GM19395 (cell line): ENCODE measurements around the gene JAGN1.
"Not testable (repeated sequence)": the region's sequence is repeated elsewhere in the genome, so short reads cannot be mapped to it uniquely, and the experiment has no call there.

Experiments used
- ATAC-seq: cut with Tn5 transposase; IDR thresholded peaks from one replicate; pipeline ENCODE4 v1.9.1; 2021; ENCODE audit warnings: mild to moderate bottlenecking, moderate library complexity; ENCODE audit not compliant: unreplicated experiment

Gene JAGN1

DNA sequence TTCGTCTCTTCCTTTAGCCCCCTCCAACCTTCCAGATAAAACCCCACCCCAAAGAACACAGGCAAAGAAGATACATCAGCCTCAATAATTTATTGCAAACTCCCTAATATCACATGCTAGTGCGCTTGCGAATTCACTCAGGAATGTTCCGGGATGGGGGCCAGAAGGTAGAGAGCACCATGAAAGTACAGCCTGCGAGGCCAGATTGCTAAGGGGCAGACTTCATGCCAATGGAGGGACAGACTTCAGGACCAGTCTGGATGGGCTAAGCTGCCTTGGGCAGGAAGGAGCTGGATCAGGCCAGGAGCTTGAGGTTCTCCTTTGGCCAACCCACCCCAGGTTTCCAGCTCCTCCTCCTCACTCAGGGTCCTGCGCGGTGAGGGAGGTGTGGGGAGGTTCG lies 23.8 kb upstream of the JAGN1 start:
- ATAC-seq, result no peak

DNA sequence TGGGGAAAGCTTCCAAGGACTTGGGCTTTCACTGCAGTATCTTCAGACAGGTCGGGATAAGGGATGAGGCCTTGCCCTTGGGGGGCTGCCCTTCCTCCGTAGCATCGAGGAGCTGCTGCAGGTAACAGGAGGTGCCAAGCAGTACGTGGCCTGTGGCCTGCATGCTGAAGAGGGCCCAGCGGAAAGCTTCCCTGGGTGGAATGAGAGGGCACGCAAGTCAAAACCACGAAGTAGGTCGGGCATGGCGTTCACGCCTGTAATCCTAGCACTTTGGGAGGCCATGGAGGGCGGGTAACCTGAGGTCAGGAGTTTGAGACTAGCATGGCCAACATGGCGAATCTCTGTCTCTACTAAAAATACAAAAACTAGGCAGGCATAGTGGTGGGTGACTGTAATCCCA lies 23.3 kb upstream of the JAGN1 start:
- ATAC-seq, result no peak

DNA sequence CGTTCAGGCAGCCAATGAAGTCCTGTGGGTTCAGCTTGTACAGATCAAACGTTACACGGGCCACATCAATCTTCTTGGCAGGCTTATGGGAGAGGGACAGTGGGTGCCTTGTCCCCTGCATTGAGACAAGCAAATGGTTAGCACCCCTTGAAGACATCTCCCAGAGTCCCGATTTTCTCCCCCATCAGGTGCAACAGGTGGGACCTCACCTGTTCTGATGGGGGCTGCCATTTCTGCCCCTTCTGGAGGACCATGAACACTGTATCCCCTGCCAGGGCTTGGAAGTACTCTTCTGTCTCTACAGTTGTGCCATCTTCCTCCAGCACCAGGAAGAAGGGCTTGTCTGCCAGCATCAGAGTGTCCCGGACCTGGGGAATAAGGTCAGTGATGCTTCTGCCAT lies 20.5 kb upstream of the JAGN1 start:
- no peak for ATAC-seq

DNA sequence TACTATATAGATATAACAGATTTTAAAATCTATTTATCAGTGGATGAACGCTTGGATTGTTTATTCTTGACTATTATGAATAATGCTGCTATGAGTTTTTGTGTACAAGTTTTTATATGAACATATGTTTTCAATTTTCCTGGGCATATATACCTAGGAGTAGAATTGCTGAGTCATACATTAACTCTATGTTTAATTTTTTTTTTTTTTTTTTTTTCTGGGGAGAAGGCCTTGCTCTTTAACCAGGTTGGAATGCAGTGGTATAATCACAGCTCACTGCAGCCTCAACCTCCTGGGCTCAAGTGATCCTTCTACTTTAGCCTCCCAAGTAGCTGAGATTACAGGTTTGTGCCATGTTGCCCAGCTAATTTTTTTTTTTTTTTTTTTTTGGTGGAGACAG lies 19.4 kb upstream of the JAGN1 start:
- ATAC-seq, result no peak

DNA sequence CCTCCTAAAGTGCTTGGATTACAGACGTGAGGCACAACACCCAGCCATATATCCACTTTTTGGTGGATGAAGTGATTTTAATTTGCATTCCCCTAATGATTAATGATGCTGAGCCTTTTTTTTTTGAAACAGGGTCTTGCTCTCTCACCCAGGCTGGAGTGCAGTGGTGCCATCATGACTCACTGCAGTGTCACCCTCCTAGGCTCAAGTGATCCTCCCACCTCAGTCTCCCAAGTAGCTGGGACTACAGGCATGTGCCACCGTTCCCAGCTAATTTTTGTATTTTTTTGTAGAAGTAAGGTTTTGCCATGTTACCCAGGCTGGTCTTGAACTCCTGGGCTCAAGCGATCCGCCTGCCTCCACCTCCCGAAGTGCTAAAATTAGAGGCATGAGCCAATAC lies 18.3 kb upstream of the JAGN1 start:
- ATAC-seq, result not testable (repeated sequence)

DNA sequence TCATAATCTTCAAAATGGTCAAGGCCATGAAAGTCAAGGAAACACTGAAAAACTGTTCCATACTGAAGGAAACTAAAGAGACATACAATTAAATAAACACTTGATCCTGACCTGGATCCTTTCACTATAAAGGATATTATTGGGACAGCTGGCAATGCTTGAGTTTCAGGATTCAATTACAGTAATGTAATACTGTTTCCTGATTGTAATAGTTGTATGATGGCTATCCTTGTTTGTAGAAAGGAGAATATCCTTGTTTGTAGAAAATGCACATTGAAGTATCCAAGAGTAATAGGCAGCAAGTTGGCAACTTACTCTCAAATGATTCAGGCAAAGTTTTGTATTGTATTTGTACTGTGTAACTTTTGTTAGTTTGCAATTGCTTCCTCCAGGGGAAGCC lies 15.0 kb upstream of the JAGN1 start:
- no peak for ATAC-seq

DNA sequence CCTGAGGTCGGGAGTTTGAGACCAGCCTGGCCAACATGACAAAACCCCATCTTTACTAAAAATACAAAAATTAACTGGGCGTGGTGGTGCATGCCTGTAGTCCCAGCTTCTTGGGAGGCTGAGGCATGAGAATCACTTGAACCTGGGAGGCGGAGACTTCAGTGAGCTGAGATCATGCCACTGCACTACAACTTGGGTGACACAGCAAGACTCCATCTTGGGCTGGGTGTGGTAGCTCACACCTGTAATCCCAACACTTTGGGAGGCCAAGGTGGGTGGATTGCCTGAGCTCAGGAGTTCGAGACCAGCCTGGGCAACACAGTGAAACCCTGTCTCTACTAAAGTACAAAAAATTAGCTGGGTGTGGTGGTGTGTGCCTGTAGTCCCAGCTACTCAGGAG lies 14.2 kb upstream of the JAGN1 start:
- not testable (repeated sequence) for ATAC-seq

DNA sequence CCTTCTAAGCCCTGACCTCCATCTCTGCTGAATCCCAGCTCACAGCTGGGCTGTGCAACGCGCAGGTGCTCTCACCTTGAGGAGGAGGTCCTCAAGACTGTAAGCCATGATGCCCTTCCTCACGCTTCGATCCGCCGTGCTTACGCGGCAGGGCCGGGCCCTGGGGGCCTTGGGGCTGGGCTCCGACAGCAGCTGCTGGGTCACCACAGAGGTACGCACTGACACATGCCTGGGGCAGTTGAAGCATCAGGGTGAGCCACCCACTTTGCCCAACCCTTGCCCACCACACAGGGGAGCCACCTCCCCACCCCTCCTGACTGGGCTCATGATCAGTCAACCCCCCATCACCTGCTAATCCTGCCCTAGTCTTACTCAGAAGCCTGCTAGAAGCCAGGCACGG lies 13.4 kb upstream of the JAGN1 start:
- ATAC-seq, result no peak

DNA sequence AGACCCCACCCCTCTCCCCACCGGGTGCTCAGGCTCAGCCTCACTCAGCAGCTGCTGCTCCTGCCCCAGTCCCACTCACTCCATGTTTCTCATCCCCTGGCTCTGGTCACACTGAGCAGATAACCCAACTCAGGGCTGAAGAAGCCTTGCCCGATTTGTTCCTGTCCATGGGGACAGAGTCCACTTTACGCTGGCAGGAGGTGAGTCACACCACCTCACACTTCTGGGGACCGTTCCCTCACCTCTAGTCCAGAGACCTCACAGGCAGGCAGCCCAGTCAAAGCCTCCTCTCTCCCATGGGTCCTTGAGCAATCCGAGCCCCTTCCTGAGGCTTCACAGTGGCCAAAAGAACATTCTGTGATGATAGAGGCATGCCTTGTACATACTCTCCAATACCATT lies 11.7 kb upstream of the JAGN1 start:
- no peak for ATAC-seq

DNA sequence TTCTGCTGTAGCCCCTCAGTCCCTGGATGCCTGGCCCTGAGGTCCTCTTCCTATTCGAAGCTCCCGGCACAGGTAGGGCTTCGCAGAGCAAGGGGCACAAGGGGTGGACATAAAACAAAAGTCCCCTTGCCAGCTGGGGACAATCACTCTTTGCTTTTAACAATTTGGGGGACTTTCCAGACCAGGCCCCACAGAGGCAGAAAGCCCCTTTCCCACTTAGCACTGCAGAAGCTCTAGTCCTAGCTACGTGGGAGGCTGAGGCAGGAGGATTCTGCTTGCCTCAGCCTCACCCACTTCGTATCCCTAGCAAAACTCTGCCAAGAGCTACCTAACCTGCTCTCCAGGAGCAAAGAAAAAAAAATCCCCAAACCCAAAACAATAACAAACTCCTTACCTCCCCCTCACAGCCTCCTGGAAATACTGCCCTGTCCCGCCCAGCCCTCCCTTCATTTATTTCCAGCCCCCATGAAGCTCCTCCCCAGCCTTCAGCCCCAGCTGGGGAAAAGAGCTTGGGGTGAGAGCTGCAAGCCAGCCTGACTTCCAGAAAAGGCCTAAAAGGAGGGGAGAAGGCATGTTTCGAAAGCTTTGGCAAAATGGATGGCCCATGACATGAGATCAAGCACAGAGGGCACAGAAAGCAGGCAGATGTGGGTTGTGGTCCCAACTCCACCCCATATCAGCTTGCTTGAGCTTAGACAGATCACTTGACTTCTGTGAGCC lies 10.4 kb upstream of the JAGN1 start, which contains the start of gene CIDEC:
TSS of gene CIDEC (minus strand) at position 424 of the 720 bp plus-strand sequence. CDS start 1,767 bp downstream, outside the sequence.
- no peak for ATAC-seq

DNA sequence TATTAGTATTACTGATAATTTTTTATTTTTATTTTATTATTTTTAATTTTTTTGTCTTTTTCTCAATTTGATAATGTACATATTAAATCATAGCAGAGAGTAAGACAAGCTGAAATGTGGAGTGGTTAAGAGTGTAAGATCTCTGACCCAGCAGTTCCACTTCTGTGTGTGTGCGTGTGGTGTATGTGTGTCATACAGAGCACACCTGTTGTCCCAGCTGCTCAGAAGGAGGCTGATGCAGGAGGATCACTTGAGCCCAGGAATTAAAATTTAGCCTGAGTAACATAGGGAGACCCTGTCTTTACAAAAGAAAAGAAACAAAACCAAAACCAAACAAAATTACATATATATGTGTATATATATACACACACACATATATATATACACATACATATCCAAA lies 9.0 kb upstream of the JAGN1 start:
- ATAC-seq, result no peak

DNA sequence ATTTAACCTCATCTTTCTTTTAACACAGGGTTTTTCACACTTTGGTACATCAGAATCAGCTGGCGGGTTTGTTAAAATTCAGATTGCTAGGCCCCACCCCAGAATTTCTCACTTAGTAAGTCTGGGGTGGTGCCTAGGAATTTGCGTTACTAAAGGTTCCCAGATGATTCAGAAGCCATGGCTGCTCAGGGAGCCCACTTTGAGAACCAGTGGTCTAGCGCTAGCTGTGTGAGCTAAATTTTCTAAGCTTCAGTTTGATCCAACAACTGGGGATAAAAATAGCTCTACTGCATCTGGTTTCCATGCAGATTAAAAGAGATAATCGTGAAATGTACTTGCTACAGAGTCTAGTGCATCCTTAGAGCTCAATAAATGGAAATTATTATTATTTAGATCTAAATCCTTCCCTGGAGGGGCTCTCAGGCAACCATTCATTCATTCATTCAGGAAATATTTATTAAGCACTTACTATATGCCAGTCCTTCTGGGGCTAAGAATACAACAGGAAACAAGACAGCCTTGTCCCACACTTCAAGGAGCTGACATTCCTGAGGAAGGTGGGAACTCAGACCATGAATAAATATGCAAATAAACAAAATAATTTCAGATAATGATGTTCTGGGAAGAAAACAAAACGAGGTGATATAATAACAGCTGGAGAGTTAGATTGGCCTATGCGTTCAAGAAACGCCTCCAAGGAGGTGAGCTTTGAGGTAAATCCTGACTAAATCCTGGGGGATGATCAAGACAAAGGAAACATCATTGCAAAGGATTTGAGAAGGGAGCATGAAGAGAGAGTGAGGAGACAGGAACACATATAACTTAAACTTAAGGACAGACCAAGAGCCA lies 6.5 kb upstream of the JAGN1 start:
- no peak for ATAC-seq

DNA sequence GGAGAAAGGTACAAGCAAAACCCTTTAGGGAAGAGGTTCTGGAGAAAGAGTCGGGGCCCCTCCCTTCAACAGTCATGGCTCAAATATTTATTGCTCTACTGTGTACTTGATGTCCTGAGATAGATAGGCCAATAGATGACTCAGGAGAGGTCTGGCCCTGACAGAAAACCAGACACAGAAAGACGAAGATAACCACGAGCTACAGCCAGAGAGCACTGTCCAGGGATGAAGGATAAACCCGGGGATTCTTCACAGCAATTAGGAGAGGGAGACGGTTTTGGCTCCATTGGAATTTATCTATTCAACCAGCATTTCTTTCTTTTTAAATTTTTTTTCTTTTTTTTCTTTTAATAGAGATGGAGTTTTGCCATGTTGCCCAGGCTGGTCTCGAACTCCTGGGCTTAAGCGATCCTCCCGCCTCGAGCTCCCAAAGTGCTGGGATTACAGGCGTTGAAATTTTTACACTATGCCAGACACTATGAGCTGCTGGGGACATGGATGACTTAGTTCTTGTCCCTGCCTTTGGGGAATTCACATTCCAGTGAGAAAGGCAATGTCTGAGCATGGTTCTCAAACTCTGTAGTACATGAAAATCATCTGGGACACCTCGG lies 5.8 kb upstream of the JAGN1 start:
- no peak for ATAC-seq

DNA sequence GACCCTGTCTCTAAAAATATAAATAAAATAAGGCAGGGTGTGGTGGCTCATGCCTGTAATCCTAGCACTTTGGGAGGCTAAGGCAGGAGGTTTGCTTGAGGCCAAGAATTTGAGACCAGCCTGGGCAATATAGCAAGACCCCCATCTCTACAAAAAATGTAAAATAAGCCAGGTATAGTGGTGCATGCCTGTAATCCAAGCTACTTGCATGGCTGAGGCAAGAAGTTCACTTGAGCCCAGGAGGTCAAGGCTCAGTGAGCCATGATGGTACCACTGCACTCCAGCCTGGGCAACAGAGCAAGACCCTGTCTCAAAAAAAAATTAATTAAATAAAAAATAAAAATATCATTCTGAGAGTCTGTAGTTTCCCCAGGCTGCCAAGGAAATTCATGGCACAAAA lies 4.1 kb upstream of the JAGN1 start:
- no peak for ATAC-seq

DNA sequence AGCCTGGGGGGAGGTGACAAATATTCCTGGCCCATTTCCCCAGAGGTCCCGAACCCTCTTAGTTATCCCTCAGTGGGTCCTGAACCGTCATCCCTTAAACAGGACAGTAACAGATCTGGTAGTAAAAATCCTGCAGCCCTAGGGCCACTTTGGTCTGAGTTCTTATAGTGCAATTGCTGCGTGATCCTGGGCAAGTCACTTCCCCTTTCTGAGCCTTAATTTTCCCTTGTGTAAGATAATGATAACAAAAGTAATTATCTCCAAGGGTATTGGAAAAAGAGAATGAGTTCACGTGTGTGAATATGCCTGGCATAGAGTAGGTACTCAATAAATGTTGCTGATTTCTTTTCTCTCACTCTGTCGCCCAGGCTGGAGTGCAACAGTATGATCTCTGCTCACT lies 2.9 kb upstream of the JAGN1 start:
- ATAC-seq, result no peak

DNA sequence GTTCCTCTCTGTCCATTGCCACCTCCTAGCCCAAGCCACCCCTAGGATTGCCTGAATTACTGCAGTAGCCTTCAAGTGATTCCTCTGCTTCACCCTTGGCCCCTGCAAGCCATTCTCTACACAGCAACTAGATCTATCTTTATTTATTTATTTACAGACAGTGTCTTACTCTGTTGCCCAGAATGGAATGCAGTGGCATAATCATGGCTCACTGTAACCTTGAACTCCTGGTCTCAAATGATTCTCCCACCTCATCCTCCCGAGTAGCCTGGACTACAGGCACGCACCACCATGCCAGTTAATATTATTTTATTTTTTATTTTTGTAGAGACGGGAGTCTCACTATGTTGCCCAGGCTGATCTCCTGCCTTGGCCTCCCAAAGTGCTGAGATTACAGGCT lies 1.9 kb upstream of the JAGN1 start:
- no peak for ATAC-seq

DNA sequence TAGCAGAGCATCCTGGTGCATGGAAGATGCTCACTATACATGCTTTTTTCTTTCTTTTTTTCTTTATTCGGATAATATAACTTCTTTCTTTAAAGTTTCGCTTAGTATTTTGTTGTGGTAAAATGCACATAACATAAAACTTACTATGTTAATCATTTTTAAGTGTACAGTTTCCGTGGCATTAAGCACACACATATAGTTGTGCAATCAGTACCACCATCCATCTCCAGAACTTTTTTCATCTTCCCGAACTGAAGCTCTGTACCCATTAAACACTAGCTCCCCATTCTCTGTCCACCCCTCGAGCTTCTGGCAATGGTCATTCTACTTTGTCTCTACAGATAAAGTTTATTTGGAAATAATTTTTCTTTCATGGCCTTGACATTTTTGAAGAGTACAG lies 1.0 kb upstream of the JAGN1 start:
- ATAC-seq, result no peak

DNA sequence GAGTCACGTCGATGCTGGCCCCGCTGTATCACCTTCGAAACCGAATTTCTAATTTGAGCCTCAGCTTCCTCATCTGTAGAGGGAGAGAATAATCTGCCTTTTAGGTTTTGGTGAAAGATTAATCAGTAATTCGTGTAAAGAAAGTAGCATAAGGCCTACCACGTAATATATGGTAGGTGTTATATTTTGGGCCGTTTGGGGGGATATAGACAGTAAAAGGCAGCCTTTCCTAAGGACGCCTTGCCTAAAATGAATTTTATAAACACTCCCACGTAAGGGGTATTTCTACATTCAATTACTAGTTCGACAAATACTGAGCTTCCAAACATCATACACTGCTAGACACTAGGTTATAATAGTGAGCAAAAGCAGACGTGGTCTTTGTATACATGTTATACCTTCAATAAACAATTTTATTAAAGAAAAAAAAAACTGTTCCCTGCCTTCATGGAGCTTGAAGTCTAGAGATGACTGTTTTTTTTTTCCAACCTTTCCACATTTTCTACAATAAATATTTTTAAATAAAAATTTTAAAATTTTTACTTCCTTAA lies 737 bp downstream of the JAGN1 start:
- peak; percentile 4 for ATAC-seq

DNA sequence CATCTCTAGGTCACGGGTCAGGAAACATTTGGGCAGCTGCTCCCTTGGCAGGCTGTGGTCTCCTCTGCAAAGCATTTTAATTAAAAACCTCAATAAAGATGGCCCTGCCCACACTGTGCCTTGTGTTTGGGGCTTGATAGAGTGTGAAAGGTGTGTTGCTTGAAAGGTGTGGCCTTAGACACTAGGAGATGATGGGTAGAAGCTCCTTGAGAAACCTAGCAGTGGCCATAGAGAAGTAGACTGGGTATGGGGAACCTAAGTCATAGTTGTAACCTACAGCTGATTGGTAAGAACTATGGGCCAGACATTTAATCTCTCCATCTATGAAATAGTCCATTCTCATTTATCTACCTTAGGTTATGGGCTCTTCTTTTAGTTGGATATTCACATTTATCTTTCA lies 3.3 kb downstream of the JAGN1 start:
- ATAC-seq, result no peak

DNA sequence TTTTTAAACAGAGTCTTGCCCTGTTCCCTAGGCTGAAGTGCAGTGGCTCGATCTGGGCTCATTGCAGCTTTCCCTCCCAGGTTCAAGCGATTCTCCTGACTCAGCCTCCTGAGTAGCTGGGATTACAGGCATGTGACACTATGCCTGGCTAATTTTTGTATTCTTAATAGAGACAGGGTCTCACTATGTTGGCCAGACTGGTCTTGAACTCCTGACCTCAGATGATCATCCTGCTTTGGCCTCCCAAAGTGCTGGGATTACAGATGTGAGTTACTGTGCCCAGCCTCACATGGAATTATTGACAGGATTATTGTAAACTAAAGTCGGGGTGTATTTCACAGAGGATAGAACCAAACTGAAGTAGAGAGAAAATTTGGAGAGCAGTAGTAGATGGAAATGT lies 5.3 kb downstream of the JAGN1 start:
- ATAC-seq, result not testable (repeated sequence)

DNA sequence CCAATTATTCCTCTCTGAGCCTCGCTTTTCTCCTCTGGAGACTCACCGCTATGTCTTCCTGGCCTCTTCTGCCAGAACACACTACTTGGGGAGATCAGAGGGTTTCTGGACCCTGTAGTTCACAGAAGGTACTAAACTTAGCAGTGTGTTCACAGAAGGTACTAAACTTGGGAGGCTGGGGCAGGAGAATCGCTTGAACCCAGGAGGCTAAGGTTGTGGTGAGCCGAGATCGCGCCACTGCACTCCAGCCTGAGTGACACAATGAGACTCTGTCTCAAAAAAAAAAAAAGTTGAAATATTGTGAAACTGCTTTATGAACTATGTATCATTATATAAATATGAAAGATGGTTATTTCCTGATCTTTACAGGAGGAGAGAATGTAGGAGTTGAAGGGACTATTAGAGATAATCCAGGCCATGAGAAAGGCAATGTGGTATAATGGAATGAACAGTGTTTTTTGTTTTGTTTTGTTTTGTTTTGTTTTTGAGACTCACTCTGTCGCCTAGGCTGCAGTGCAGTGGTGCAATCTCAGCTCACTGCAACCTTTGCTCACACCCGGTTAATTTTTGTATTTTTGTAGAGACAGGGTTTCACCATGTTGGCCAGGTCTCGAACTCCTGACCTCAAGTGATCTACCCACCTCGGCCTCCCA lies 6.5 kb downstream of the JAGN1 start:
- ATAC-seq, result not testable (repeated sequence)
